Stimulated activated CD4-positive, alpha-beta T cell treated with anti-CD3 and anti-CD28 coated beads, Interleukin-4, amount 100 ng/mL, for 4 hours (primary cell): ENCODE data around the gene TNFAIP8L3.
"Not testable (repeated sequence)": the region's sequence is repeated elsewhere in the genome, so short reads cannot be mapped to it uniquely, and the experiment has no call there.

Experiments used
- DNase-seq, 2 experiments: peaks; one replicate each; pipeline ENCODE4 v3.0.0-alpha.2; 2020

TNFAIP8L3 gene

GRCh38 chr15:51094606-51095569 lies at the start of gene TNFAIP8L3:
TNFAIP8L3 (minus strand) TSS chr15:51094906; CDS start chr15:51094595, 311 bp downstream.
- no peak for DNase-seq

GRCh38 chr15:51144021-51144532 lies 49.4 kb upstream of the TNFAIP8L3 start:
- no peak for DNase-seq

- DNase-seq, result not testable (repeated sequence)
Measured at GRCh38 chr15:51140347-51140746, 45.6 kb upstream of the TNFAIP8L3 start.

GRCh38 chr15:51139091-51139490 lies 44.4 kb upstream of the TNFAIP8L3 start:
- no peak for DNase-seq

- DNase-seq, result no peak
Measured at GRCh38 chr15:51137880-51138430, 43.2 kb upstream of the TNFAIP8L3 start.

- no peak for DNase-seq
Measured at GRCh38 chr15:51137024-51137423, 42.3 kb upstream of the TNFAIP8L3 start.

GRCh38 chr15:51135276-51135675 lies 40.6 kb upstream of the TNFAIP8L3 start:
- DNase-seq, result no peak

- no peak for DNase-seq
Measured at GRCh38 chr15:51134416-51135199, 39.9 kb upstream of the TNFAIP8L3 start.

- no peak for DNase-seq
Measured at GRCh38 chr15:51133140-51133765, 38.5 kb upstream of the TNFAIP8L3 start.

GRCh38 chr15:51132384-51133139 lies 37.9 kb upstream of the TNFAIP8L3 start:
- DNase-seq, result no peak

- no peak for DNase-seq
Measured at GRCh38 chr15:51131596-51132290, 37.0 kb upstream of the TNFAIP8L3 start.

- DNase-seq, result no peak
Measured at GRCh38 chr15:51130344-51130743, 35.6 kb upstream of the TNFAIP8L3 start.

GRCh38 chr15:51129535-51130188 lies 35.0 kb upstream of the TNFAIP8L3 start:
- no peak for DNase-seq

GRCh38 chr15:51128701-51129100 lies 34.0 kb upstream of the TNFAIP8L3 start:
- no peak for DNase-seq

GRCh38 chr15:51126842-51127241 lies 32.1 kb upstream of the TNFAIP8L3 start:
- no peak for DNase-seq

GRCh38 chr15:51123002-51123401 lies 28.3 kb upstream of the TNFAIP8L3 start:
- DNase-seq, result not testable (repeated sequence)

- DNase-seq, result no peak
Measured at GRCh38 chr15:51121631-51122225, 27.0 kb upstream of the TNFAIP8L3 start.

- DNase-seq, result no peak
Measured at GRCh38 chr15:51121118-51121517, 26.4 kb upstream of the TNFAIP8L3 start.

- no peak for DNase-seq
Measured at GRCh38 chr15:51119120-51119519, 24.4 kb upstream of the TNFAIP8L3 start.

- no peak for DNase-seq
Measured at GRCh38 chr15:51117270-51117669, 22.6 kb upstream of the TNFAIP8L3 start.
